Endothelial cell of umbilical vein (primary cell): ENCODE data around the gene THTPA.

Source experiments
- EZH2 ChIP-seq: IDR thresholded peaks from 2 replicates; pipeline ENCODE4 v1.6.1; 2012; ENCODE audit warnings: borderline replicate concordance, low read depth, mild to moderate bottlenecking, moderate library complexity, low read length, inconsistent platforms; ENCODE audit not compliant: severe bottlenecking
- FOS ChIP-seq: IDR thresholded peaks from 2 replicates; pipeline ENCODE4 v1.6.1; 2011; ENCODE audit warnings: mild to moderate bottlenecking, low read length, moderate library complexity, borderline replicate concordance; ENCODE audit not compliant: insufficient read depth
- JUN ChIP-seq: IDR thresholded peaks from 2 replicates; pipeline ENCODE4 v1.6.1; 2011; ENCODE audit warnings: borderline replicate concordance, low read depth; ENCODE audit not compliant: insufficient read length, insufficient read depth
- POLR2A ChIP-seq: IDR thresholded peaks from 2 replicates; pipeline ENCODE4 v1.6.1; 2012; ENCODE audit warnings: low read depth, mild to moderate bottlenecking, control low read depth, low read length
- POLR2AphosphoS5 ChIP-seq: IDR thresholded peaks from 2 replicates; pipeline ENCODE4 v1.6.1; 2012; ENCODE audit warnings: low read depth, mild to moderate bottlenecking, control low read depth, low read length, moderate library complexity; ENCODE audit not compliant: insufficient read depth
- TF ChIP-seq, protein P1 (sequence below), 2 donors: IDR thresholded peaks; 1 replicate in 1 of 2; 2 replicates in 1 of 2; pipeline ENCODE4 v1.5.1; 2011; ENCODE audit warnings: low read length in 2 of 2, mild to moderate bottlenecking in 2 of 2, moderate library complexity in 2 of 2, control low read depth in 1 of 2, inconsistent platforms in 1 of 2, low read depth in 1 of 2; ENCODE audit not compliant: insufficient read depth in 1 of 2; ENCODE audit errors: extremely low read depth in 1 of 2

- TF ChIP-seq, protein P1, sequence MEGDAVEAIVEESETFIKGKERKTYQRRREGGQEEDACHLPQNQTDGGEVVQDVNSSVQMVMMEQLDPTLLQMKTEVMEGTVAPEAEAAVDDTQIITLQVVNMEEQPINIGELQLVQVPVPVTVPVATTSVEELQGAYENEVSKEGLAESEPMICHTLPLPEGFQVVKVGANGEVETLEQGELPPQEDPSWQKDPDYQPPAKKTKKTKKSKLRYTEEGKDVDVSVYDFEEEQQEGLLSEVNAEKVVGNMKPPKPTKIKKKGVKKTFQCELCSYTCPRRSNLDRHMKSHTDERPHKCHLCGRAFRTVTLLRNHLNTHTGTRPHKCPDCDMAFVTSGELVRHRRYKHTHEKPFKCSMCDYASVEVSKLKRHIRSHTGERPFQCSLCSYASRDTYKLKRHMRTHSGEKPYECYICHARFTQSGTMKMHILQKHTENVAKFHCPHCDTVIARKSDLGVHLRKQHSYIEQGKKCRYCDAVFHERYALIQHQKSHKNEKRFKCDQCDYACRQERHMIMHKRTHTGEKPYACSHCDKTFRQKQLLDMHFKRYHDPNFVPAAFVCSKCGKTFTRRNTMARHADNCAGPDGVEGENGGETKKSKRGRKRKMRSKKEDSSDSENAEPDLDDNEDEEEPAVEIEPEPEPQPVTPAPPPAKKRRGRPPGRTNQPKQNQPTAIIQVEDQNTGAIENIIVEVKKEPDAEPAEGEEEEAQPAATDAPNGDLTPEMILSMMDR (IDR thresholded peaks at IDR 0.05; ENCODE audit: extremely low read depth in 1 of 2, insufficient read depth in 1 of 2, low read depth in 1 of 2, low read length in 2 of 2): no peak
- TF ChIP-seq EZH2 (no peak), POLR2AphosphoS5 (no peak), POLR2A (no peak), JUN (no peak), FOS (no peak)
These were observed 7.4 kb upstream of the THTPA start for GRCh38 chr14:23548351-23549318.
